ENCODE measurements around the gene MAP2K7.

Gene MAP2K7

GRCh38 chr19:7871437-7872305 is 32.0 kb upstream of the MAP2K7 start:
- no peak overlapping the region for H3K4me3 ChIP-seq (ENCODE audit: low read depth in 1 of 2, low read length in 2 of 2)
- H3K9me3 ChIP-seq (ENCODE audit: insufficient read depth, low read length, severe bottlenecking) = no peaks in the 10 kb centered on the region
- no peak for TF ChIP-seq EZH2 (IDR thresholded peaks at IDR 0.05; ENCODE audit: borderline replicate concordance, low read depth, low read length, severe bottlenecking)
- no peak for TF ChIP-seq CTCF (IDR thresholded peaks at IDR 0.05; ENCODE audit: borderline replicate concordance, extremely low read depth, low read length, poor library complexity, severe bottlenecking)
- H3K4me1 ChIP-seq (ENCODE audit: insufficient read depth, low read length) = peaks cover 36% of the 10 kb centered on the region
- no peak overlapping the region for H3K4me2 ChIP-seq (ENCODE audit: insufficient read depth, low read length)
- peak; percentile 65 for DNase-seq
- no peak for ATAC-seq (ENCODE audit: insufficient read depth, low read depth)
- H3K36me3 ChIP-seq (ENCODE audit: insufficient read depth, low read length) = no peaks in the 10 kb centered on the region
- no peak overlapping the region for H3K9ac ChIP-seq (ENCODE audit: low read depth, low read length)
- H3K27ac ChIP-seq (ENCODE audit: low read length) = no peak overlapping the region
- 0 out of 2 replicates have a peak, but pooled peaks cover 9% of the 10 kb centered on the region for H4K20me1 ChIP-seq (ENCODE audit: insufficient read depth, low read length)
- H3K27me3 ChIP-seq (ENCODE audit: insufficient read depth, low read length, poor library complexity) = no peaks in the 10 kb centered on the region
- no peaks in the 10 kb centered on the region for H3K79me2 ChIP-seq (ENCODE audit: insufficient read depth, low read length)
- H2AFZ ChIP-seq (ENCODE audit: low read depth, low read length) = no peak overlapping the region

- no peaks in the 10 kb centered on the region for H3K79me2 ChIP-seq (ENCODE audit: insufficient read depth, low read length)
- no peak overlapping the region for H3K9ac ChIP-seq (ENCODE audit: low read depth, low read length)
- no peaks in the 10 kb centered on the region for H3K27me3 ChIP-seq (ENCODE audit: insufficient read depth, low read length, poor library complexity)
- no peak overlapping the region for H3K4me2 ChIP-seq (ENCODE audit: insufficient read depth, low read length)
- H4K20me1 ChIP-seq (ENCODE audit: insufficient read depth, low read length) = 0 out of 2 replicates have a peak, but pooled peaks cover 9% of the 10 kb centered on the region
- peaks cover 36% of the 10 kb centered on the region for H3K4me1 ChIP-seq (ENCODE audit: insufficient read depth, low read length)
- H3K36me3 ChIP-seq (ENCODE audit: insufficient read depth, low read length) = no peaks in the 10 kb centered on the region
- DNase-seq (no peak), ATAC-seq (ENCODE audit: insufficient read depth, low read depth) (no peak)
- H3K9me3 ChIP-seq (ENCODE audit: insufficient read depth, low read length, severe bottlenecking) = no peaks in the 10 kb centered on the region
- H3K4me3 ChIP-seq (ENCODE audit: low read depth in 1 of 2, low read length in 2 of 2) = no peak overlapping the region
- TF ChIP-seq EZH2 (IDR thresholded peaks at IDR 0.05; ENCODE audit: borderline replicate concordance, low read depth, low read length, severe bottlenecking) (no peak), CTCF (IDR thresholded peaks at IDR 0.05; ENCODE audit: borderline replicate concordance, extremely low read depth, low read length, poor library complexity, severe bottlenecking) (no peak)
- H2AFZ ChIP-seq (ENCODE audit: low read depth, low read length) = no peak overlapping the region
- H3K27ac ChIP-seq (ENCODE audit: low read length) = no peak overlapping the region
Observed at GRCh38 chr19:7872306-7873204, 31.1 kb upstream of the MAP2K7 start.

- peak overlapping the region; percentile 66 for H3K4me2 ChIP-seq (ENCODE audit: insufficient read depth, low read length)
- H4K20me1 ChIP-seq (ENCODE audit: insufficient read depth, low read length) = 0 out of 2 replicates have a peak, but pooled peaks cover 9% of the 10 kb centered on the region
- H3K79me2 ChIP-seq (ENCODE audit: insufficient read depth, low read length) = no peaks in the 10 kb centered on the region
- DNase-seq (no peak), ATAC-seq (ENCODE audit: insufficient read depth, low read depth) (no peak)
- H3K9ac ChIP-seq (ENCODE audit: low read depth, low read length) = peak overlapping the region; percentile 60
- peak overlapping the region; percentile 76 for H2AFZ ChIP-seq (ENCODE audit: low read depth, low read length)
- H3K9me3 ChIP-seq (ENCODE audit: insufficient read depth, low read length, severe bottlenecking) = no peaks in the 10 kb centered on the region
- peak overlapping the region in 1 of 2 experiments; percentile 57; a peak in 2 of 4 replicates for H3K4me3 ChIP-seq (ENCODE audit: low read depth in 1 of 2, low read length in 2 of 2)
- H3K27ac ChIP-seq (ENCODE audit: low read length) = 0 out of 2 replicates have a peak overlapping the region, but pooled peaks have one; percentile 44
- no peaks in the 10 kb centered on the region for H3K36me3 ChIP-seq (ENCODE audit: insufficient read depth, low read length)
- no peaks in the 10 kb centered on the region for H3K27me3 ChIP-seq (ENCODE audit: insufficient read depth, low read length, poor library complexity)
- H3K4me1 ChIP-seq (ENCODE audit: insufficient read depth, low read length) = peaks cover 32% of the 10 kb centered on the region
- TF ChIP-seq EZH2 (IDR thresholded peaks at IDR 0.05; ENCODE audit: borderline replicate concordance, low read depth, low read length, severe bottlenecking) (no peak), CTCF (IDR thresholded peaks at IDR 0.05; ENCODE audit: borderline replicate concordance, extremely low read depth, low read length, poor library complexity, severe bottlenecking) (no peak)
Observed at GRCh38 chr19:7873304-7874075, 30.2 kb upstream of the MAP2K7 start.

All from DND-41 (cell line).